Measurements from ENCODE around the gene TRIM33. TPM values are rescaled to one million over a fixed set of nuclear protein-coding genes. Genes with fewer than 3 reads are reported as not detected.
"Not testable (repeated sequence)": the region's sequence is repeated elsewhere in the genome, so short reads cannot be mapped to it uniquely, and the experiment has no call there.

The TRIM33 gene
- total and polyA plus RNA-seq, 2 experiments from 2014 or later: 27.5 to 41.1 TPM

GRCh38 chr1:114379987-114380386 is 131.0 kb downstream of the TRIM33 start:
- Histone ChIP-seq H3K9me3 (ENCODE audit: low read depth) (peaks cover 3% of the 10 kb centered on the region), H4K20me1 (ENCODE audit: insufficient read depth, poor library complexity, severe bottlenecking) (no peaks in the 10 kb centered on the region), H3K79me2 (no peaks in the 10 kb centered on the region), H3K27ac (no peak overlapping the region), H3K27me3 (no peaks in the 10 kb centered on the region), H3K4me3 (no peak overlapping the region), H3K9me2 (replicated peaks; ENCODE audit: insufficient read depth) (no peaks in the 10 kb centered on the region), H3K4me2 (no peak overlapping the region), H3K4me1 (ENCODE audit: insufficient read depth) (no peaks in the 10 kb centered on the region), H3K36me3 (replicated peaks; ENCODE audit: insufficient read depth, low read depth) (no peaks in the 10 kb centered on the region), H2AFZ (no peak overlapping the region)
- TF ChIP-seq, protein P1, sequence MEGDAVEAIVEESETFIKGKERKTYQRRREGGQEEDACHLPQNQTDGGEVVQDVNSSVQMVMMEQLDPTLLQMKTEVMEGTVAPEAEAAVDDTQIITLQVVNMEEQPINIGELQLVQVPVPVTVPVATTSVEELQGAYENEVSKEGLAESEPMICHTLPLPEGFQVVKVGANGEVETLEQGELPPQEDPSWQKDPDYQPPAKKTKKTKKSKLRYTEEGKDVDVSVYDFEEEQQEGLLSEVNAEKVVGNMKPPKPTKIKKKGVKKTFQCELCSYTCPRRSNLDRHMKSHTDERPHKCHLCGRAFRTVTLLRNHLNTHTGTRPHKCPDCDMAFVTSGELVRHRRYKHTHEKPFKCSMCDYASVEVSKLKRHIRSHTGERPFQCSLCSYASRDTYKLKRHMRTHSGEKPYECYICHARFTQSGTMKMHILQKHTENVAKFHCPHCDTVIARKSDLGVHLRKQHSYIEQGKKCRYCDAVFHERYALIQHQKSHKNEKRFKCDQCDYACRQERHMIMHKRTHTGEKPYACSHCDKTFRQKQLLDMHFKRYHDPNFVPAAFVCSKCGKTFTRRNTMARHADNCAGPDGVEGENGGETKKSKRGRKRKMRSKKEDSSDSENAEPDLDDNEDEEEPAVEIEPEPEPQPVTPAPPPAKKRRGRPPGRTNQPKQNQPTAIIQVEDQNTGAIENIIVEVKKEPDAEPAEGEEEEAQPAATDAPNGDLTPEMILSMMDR (IDR thresholded peaks at IDR 0.05; ENCODE audit: poor library complexity): no peak
- TF ChIP-seq EZH2 (IDR thresholded peaks at IDR 0.05; ENCODE audit: borderline replicate concordance): no peak
- DNase-seq (ENCODE audit: low spot score): no peak

DNA sequence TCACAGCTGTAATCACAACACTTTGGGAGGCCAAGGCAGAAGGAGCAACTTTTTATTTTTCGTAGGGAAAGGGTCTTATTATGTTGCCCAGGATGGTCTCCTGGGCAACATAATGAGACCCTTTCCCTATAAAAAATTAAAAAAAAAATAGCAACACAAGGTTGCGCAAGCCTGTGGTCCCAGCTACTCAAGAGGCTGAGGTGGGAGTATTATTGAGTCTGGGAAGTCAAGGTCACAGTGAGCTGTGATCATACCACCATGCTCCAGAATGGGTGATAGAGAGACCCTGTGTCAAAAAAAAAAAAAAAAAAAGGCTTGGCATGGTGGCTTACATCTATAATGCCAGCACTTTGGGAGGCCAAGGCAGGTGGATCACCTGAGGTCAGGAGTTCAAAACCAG is 131.6 kb downstream of the TRIM33 start:
- Histone ChIP-seq H3K4me3 (no peak overlapping the region), H3K9me2 (replicated peaks; ENCODE audit: insufficient read depth) (no peaks in the 10 kb centered on the region), H3K4me1 (ENCODE audit: insufficient read depth) (no peaks in the 10 kb centered on the region), H4K20me1 (ENCODE audit: insufficient read depth, poor library complexity, severe bottlenecking) (no peaks in the 10 kb centered on the region), H3K9me3 (ENCODE audit: low read depth) (no peaks in the 10 kb centered on the region), H3K4me2 (no peak overlapping the region), H2AFZ (no peak overlapping the region), H3K79me2 (no peaks in the 10 kb centered on the region), H3K36me3 (replicated peaks; ENCODE audit: insufficient read depth, low read depth) (no peaks in the 10 kb centered on the region), H3K27me3 (no peaks in the 10 kb centered on the region), H3K27ac (no peak overlapping the region)
- TF ChIP-seq, protein P1 (IDR thresholded peaks at IDR 0.05; ENCODE audit: poor library complexity): no peak
- TF ChIP-seq EZH2 (IDR thresholded peaks at IDR 0.05; ENCODE audit: borderline replicate concordance) (no peak), EZH2phosphoT487 (IDR thresholded peaks at IDR 0.05; ENCODE audit: low read depth, severe bottlenecking, unreplicated experiment) (no peak)
- WGBS (ENCODE audit: low lambda C conversion rate, missing lambda C conversion rate): 92% methylated on average over 2 of the region's 2 CpGs
- DNase-seq (ENCODE audit: low spot score): no peak

DNA sequence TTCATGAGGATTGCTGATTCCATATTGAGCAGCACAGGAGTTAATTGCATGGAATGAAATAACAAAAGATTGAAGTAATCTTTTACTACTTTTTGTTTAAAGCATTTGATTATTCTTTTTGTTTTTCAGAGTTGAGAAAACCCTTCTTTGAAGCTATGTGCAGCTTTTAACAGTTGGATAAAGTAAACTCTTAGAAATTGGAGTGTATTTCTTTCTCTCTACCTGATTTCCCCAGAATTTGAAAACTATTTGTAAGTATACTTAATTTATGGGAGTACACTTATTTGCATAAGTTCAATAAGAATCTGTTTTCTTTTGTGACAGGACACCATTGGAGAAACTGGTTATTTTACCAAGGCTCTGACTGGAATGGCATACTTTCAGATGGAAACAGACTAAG is 133.6 kb downstream of the TRIM33 start:
- Histone ChIP-seq H3K9me3 (ENCODE audit: low read depth) (no peaks in the 10 kb centered on the region), H4K20me1 (ENCODE audit: insufficient read depth, poor library complexity, severe bottlenecking) (no peaks in the 10 kb centered on the region), H3K27ac (no peak overlapping the region), H3K9me2 (replicated peaks; ENCODE audit: insufficient read depth) (no peaks in the 10 kb centered on the region), H3K36me3 (replicated peaks; ENCODE audit: insufficient read depth, low read depth) (no peaks in the 10 kb centered on the region), H3K27me3 (no peaks in the 10 kb centered on the region), H2AFZ (no peak overlapping the region), H3K79me2 (no peaks in the 10 kb centered on the region), H3K4me3 (no peak overlapping the region), H3K4me2 (no peak overlapping the region), H3K4me1 (ENCODE audit: insufficient read depth) (no peaks in the 10 kb centered on the region)
- no peak for DNase-seq (ENCODE audit: low spot score)
- TF ChIP-seq, protein P1 (IDR thresholded peaks at IDR 0.05; ENCODE audit: poor library complexity): no peak
- no peak for TF ChIP-seq EZH2phosphoT487 (IDR thresholded peaks at IDR 0.05; ENCODE audit: low read depth, severe bottlenecking, unreplicated experiment)
- TF ChIP-seq EZH2 (IDR thresholded peaks at IDR 0.05; ENCODE audit: borderline replicate concordance): no peak

GRCh38 chr1:114369930-114370329 is 141.1 kb downstream of the TRIM33 start:
- peak overlapping the region; percentile 35 for H3K27ac ChIP-seq
- no peak for DNase-seq (ENCODE audit: low spot score)
- H3K4me3 ChIP-seq: no peak overlapping the region
- TF ChIP-seq EZH2phosphoT487 (IDR thresholded peaks at IDR 0.05; ENCODE audit: low read depth, severe bottlenecking, unreplicated experiment) (no peak), EZH2 (IDR thresholded peaks at IDR 0.05; ENCODE audit: borderline replicate concordance) (no peak)
- TF ChIP-seq, protein P1 (IDR thresholded peaks at IDR 0.05; ENCODE audit: poor library complexity): no peak
- no peaks in the 10 kb centered on the region for H3K9me3 ChIP-seq (ENCODE audit: low read depth)
- H4K20me1 ChIP-seq (ENCODE audit: insufficient read depth, poor library complexity, severe bottlenecking): no peaks in the 10 kb centered on the region
- WGBS (ENCODE audit: low lambda C conversion rate, missing lambda C conversion rate): 35% methylated on average over 1 of the region's 1 CpG
- no peak overlapping the region for H3K4me2 ChIP-seq
- H2AFZ ChIP-seq: peak overlapping the region; percentile 29
- no peaks in the 10 kb centered on the region for H3K36me3 ChIP-seq (replicated peaks; ENCODE audit: insufficient read depth, low read depth)
- no peaks in the 10 kb centered on the region for H3K9me2 ChIP-seq (replicated peaks; ENCODE audit: insufficient read depth)
- no peaks in the 10 kb centered on the region for H3K4me1 ChIP-seq (ENCODE audit: insufficient read depth)
- H3K79me2 ChIP-seq: no peaks in the 10 kb centered on the region
- no peaks in the 10 kb centered on the region for H3K27me3 ChIP-seq

DNA sequence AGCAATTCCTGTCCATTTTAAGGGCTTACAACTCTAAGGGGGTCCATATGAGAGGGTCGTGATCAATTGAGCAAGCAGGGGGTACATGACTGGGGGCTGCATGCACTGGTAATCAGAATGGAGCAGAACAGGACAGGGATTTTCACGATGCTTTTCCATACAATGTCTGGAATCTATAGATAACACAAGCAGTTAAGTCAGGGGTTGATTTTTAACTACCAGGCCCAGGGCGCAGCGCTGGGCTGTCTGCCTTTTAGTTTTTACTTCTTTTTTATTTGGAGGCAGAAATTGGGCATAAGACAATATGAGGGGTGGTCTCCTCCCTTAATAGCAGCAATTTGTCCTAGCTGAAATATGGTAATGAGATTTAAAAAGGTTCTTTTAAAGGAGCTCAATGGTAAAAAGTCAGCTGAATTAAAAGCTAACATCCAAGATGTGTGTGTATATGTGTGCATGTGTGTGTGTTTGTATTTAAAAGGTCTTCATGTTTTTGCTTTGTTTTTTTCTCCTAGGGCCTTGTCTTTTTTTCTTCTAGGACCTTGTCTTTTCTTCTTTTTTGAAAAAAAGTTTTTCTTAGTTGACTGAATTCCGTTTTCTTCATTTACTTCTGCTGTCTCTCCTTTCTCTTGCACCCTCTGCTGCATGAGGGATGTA is 141.6 kb downstream of the TRIM33 start:
- not testable (repeated sequence) for H4K20me1 ChIP-seq (ENCODE audit: insufficient read depth, poor library complexity, severe bottlenecking); H3K4me3 ChIP-seq; H3K9me3 ChIP-seq (ENCODE audit: low read depth); H3K4me2 ChIP-seq; H3K4me1 ChIP-seq (ENCODE audit: insufficient read depth); H3K36me3 ChIP-seq (replicated peaks; ENCODE audit: insufficient read depth, low read depth); H3K27me3 ChIP-seq; H3K9me2 ChIP-seq (replicated peaks; ENCODE audit: insufficient read depth); DNase-seq (ENCODE audit: low spot score); H3K79me2 ChIP-seq
- Histone ChIP-seq H2AFZ (peak overlapping the region; percentile 29), H3K27ac (peak overlapping the region; percentile 35)
- 56% methylated on average over 5 of the region's 5 CpGs for WGBS (ENCODE audit: low lambda C conversion rate, missing lambda C conversion rate)
